Measurements from ENCODE around the gene DCUN1D3. TPM values are rescaled to one million over a fixed set of nuclear protein-coding genes. Genes with fewer than 3 reads are reported as not detected.

Gene DCUN1D3
- total RNA-seq, 1 experiment from 2014 or later: 17.7 TPM

GRCh38 chr16:20894388-20894787 lies 5.8 kb downstream of the DCUN1D3 start:
- Histone ChIP-seq H3K36me3 (peaks cover 66% of the 10 kb centered on the region), H3K9me3 (replicated peaks) (no peaks in the 10 kb centered on the region), H3K27me3 (replicated peaks) (no peaks in the 10 kb centered on the region), H3K4me1 (replicated peaks) (peaks cover 10% of the 10 kb centered on the region), H3K4me3 (no peak overlapping the region), H3K27ac (no peak overlapping the region)
- no peak for DNase-seq (ENCODE audit: low read depth in 1 of 2, low spot score in 2 of 2)

- H3K36me3 ChIP-seq: peaks cover 50% of the 10 kb centered on the region
- H3K4me3 ChIP-seq: no peak overlapping the region
- DNase-seq (ENCODE audit: low read depth in 1 of 2, low spot score in 2 of 2): no peak
- H3K27me3 ChIP-seq (replicated peaks): no peaks in the 10 kb centered on the region
- H3K27ac ChIP-seq: no peak overlapping the region
- H3K4me1 ChIP-seq (replicated peaks): no peaks in the 10 kb centered on the region
- no peaks in the 10 kb centered on the region for H3K9me3 ChIP-seq (replicated peaks)
Observed at GRCh38 chr16:20889625-20890275, 10.4 kb downstream of the DCUN1D3 start.

GRCh38 chr16:20887207-20887606 lies 13.0 kb downstream of the DCUN1D3 start:
- Histone ChIP-seq H3K4me1 (replicated peaks) (peaks cover 11% of the 10 kb centered on the region), H3K4me3 (no peak overlapping the region), H3K27me3 (replicated peaks) (no peaks in the 10 kb centered on the region), H3K36me3 (peaks cover 34% of the 10 kb centered on the region), H3K9me3 (replicated peaks) (no peaks in the 10 kb centered on the region), H3K27ac (no peak overlapping the region)
- DNase-seq (ENCODE audit: low read depth in 1 of 2, low spot score in 2 of 2): no peak

- Histone ChIP-seq H3K36me3 (peaks cover 25% of the 10 kb centered on the region), H3K9me3 (replicated peaks) (no peaks in the 10 kb centered on the region), H3K27me3 (replicated peaks) (no peaks in the 10 kb centered on the region), H3K27ac (no peak overlapping the region), H3K4me1 (replicated peaks) (peaks cover 17% of the 10 kb centered on the region), H3K4me3 (no peak overlapping the region)
- no peak for DNase-seq (ENCODE audit: low read depth in 1 of 2, low spot score in 2 of 2)
Observed at GRCh38 chr16:20886320-20886719, 13.8 kb downstream of the DCUN1D3 start.

GRCh38 chr16:20884240-20884556 lies 16.0 kb downstream of the DCUN1D3 start:
- no peak overlapping the region for H3K27ac ChIP-seq
- peaks cover 19% of the 10 kb centered on the region for H3K36me3 ChIP-seq
- H3K4me1 ChIP-seq (replicated peaks): peaks cover 32% of the 10 kb centered on the region
- H3K27me3 ChIP-seq (replicated peaks): no peaks in the 10 kb centered on the region
- peak in 1 of 2 experiments; percentile 52 for DNase-seq (ENCODE audit: low read depth in 1 of 2, low spot score in 2 of 2)
- H3K4me3 ChIP-seq: no peak overlapping the region
- no peaks in the 10 kb centered on the region for H3K9me3 ChIP-seq (replicated peaks)

- Histone ChIP-seq H3K4me3 (no peak overlapping the region), H3K9me3 (replicated peaks) (no peaks in the 10 kb centered on the region), H3K27me3 (replicated peaks) (no peaks in the 10 kb centered on the region), H3K27ac (no peak overlapping the region), H3K36me3 (peaks cover 19% of the 10 kb centered on the region), H3K4me1 (replicated peaks) (peaks cover 37% of the 10 kb centered on the region)
- DNase-seq (ENCODE audit: low read depth in 1 of 2, low spot score in 2 of 2): no peak
Observed at GRCh38 chr16:20883554-20884239, 16.5 kb downstream of the DCUN1D3 start.

- no peaks in the 10 kb centered on the region for H3K27me3 ChIP-seq (replicated peaks)
- DNase-seq (ENCODE audit: low read depth in 1 of 2, low spot score in 2 of 2): no peak
- no peak overlapping the region for H3K4me3 ChIP-seq
- peaks cover 11% of the 10 kb centered on the region for H3K36me3 ChIP-seq
- no peak overlapping the region for H3K27ac ChIP-seq
- peaks cover 40% of the 10 kb centered on the region for H3K4me1 ChIP-seq (replicated peaks)
- H3K9me3 ChIP-seq (replicated peaks): no peaks in the 10 kb centered on the region
Observed at GRCh38 chr16:20881503-20881878, 18.7 kb downstream of the DCUN1D3 start.

- peak in 1 of 2 experiments; percentile 38 for DNase-seq (ENCODE audit: low read depth in 1 of 2, low spot score in 2 of 2)
- H3K36me3 ChIP-seq: peaks cover 11% of the 10 kb centered on the region
- H3K9me3 ChIP-seq (replicated peaks): no peaks in the 10 kb centered on the region
- peaks cover 40% of the 10 kb centered on the region for H3K4me1 ChIP-seq (replicated peaks)
- no peak overlapping the region for H3K27ac ChIP-seq
- no peaks in the 10 kb centered on the region for H3K27me3 ChIP-seq (replicated peaks)
- no peak overlapping the region for H3K4me3 ChIP-seq
Observed at GRCh38 chr16:20880867-20881502, 19.2 kb downstream of the DCUN1D3 start.

- H3K4me3 ChIP-seq: no peak overlapping the region
- peaks cover 48% of the 10 kb centered on the region for H3K4me1 ChIP-seq (replicated peaks)
- no peaks in the 10 kb centered on the region for H3K9me3 ChIP-seq (replicated peaks)
- H3K36me3 ChIP-seq: peaks cover 11% of the 10 kb centered on the region
- H3K27me3 ChIP-seq (replicated peaks): no peaks in the 10 kb centered on the region
- peak in 1 of 2 experiments; percentile 43 for DNase-seq (ENCODE audit: low read depth in 1 of 2, low spot score in 2 of 2)
- peak overlapping the region; percentile 42 for H3K27ac ChIP-seq
Observed at GRCh38 chr16:20879175-20880040, 20.8 kb downstream of the DCUN1D3 start.

- Histone ChIP-seq H3K27me3 (replicated peaks) (no peaks in the 10 kb centered on the region), H3K4me1 (replicated peaks) (peaks cover 48% of the 10 kb centered on the region), H3K9me3 (replicated peaks) (no peaks in the 10 kb centered on the region)
Observed at GRCh38 chr16:20878682-20879147, 21.4 kb downstream of the DCUN1D3 start.

GRCh38 chr16:20875355-20875650 lies 24.9 kb downstream of the DCUN1D3 start:
- Histone ChIP-seq H3K27me3 (replicated peaks) (no peaks in the 10 kb centered on the region), H3K9me3 (replicated peaks) (no peaks in the 10 kb centered on the region), H3K36me3 (peaks cover 5% of the 10 kb centered on the region), H3K27ac (no peak overlapping the region), H3K4me3 (no peak overlapping the region), H3K4me1 (replicated peaks) (peaks cover 39% of the 10 kb centered on the region)
- DNase-seq (ENCODE audit: low read depth in 1 of 2, low spot score in 2 of 2): no peak

More at GRCh38 chr16:20878682-20879147, 21.4 kb downstream of the DCUN1D3 start:
- DNase-seq (ENCODE audit: low read depth in 1 of 2, low spot score in 2 of 2): no peak
- Histone ChIP-seq H3K27ac (peak overlapping the region; percentile 42), H3K4me3 (no peak overlapping the region), H3K36me3 (peaks cover 8% of the 10 kb centered on the region)

GRCh38 chr16:20874088-20874581 lies 26.0 kb downstream of the DCUN1D3 start:
- H3K27ac ChIP-seq: peak overlapping the region; percentile 58
- H3K27me3 ChIP-seq (replicated peaks): no peaks in the 10 kb centered on the region
- peaks cover 5% of the 10 kb centered on the region for H3K36me3 ChIP-seq
- peak in 1 of 2 experiments; percentile 15 for DNase-seq (ENCODE audit: low read depth in 1 of 2, low spot score in 2 of 2)
- H3K4me3 ChIP-seq: no peak overlapping the region
- no peaks in the 10 kb centered on the region for H3K9me3 ChIP-seq (replicated peaks)
- peaks cover 33% of the 10 kb centered on the region for H3K4me1 ChIP-seq (replicated peaks)

- Histone ChIP-seq H3K4me3 (no peak overlapping the region), H3K4me1 (replicated peaks) (peaks cover 28% of the 10 kb centered on the region), H3K9me3 (replicated peaks) (no peaks in the 10 kb centered on the region), H3K27ac (peak overlapping the region; percentile 58), H3K36me3 (peaks cover 5% of the 10 kb centered on the region), H3K27me3 (replicated peaks) (no peaks in the 10 kb centered on the region)
- DNase-seq (ENCODE audit: low read depth in 1 of 2, low spot score in 2 of 2): no peak
Observed at GRCh38 chr16:20873331-20873730, 26.8 kb downstream of the DCUN1D3 start.
